HL-60 (cell line): ENCODE data around the gene IGFBP4.

Experiments
- CTCF ChIP-seq: IDR thresholded peaks from one replicate; pipeline ENCODE4 v1.5.1; 2011; ENCODE audit warnings: low read length, control low read depth, inconsistent platforms; ENCODE audit not compliant: insufficient read depth
- GABPA ChIP-seq: IDR thresholded peaks from 2 replicates; pipeline ENCODE4 v1.6.1; 2012; ENCODE audit warnings: low read depth
- POLR2AphosphoS5 ChIP-seq: IDR thresholded peaks from 2 replicates; pipeline ENCODE4 v1.6.1; 2012; ENCODE audit warnings: low read depth
- REST ChIP-seq: IDR thresholded peaks from 2 replicates; pipeline ENCODE4 v1.6.1; 2012; ENCODE audit warnings: low read depth; ENCODE audit not compliant: insufficient replicate concordance

- no peak for TF ChIP-seq CTCF
- TF ChIP-seq GABPA = no peak
- TF ChIP-seq POLR2AphosphoS5 = no peak
- TF ChIP-seq REST = no peak
Observed at GRCh38 chr17:40463122-40463550, 19.9 kb downstream of the IGFBP4 start.
